T47D (cell line): Measurements from ENCODE around the gene BCL2L2.

Experiments used
- DNase-seq, 2 experiments: peaks; one replicate each; pipeline versions ENCODE4 v3.0.0 to v3.0.0-alpha.2; 2011 to 2012; ENCODE audit warnings: low read depth in 1 of 2, low spot score in 1 of 2
- JUND ChIP-seq: IDR thresholded peaks from 2 replicates; pipeline ENCODE4 v1.6.1; 2012; ENCODE audit warnings: low read depth
- in situ Hi-C: cut with HindIII; loops from 2 replicates; pipeline ENCODE4 v1.10.0; 2016; ENCODE audit warnings: low sequenced_read_pairs, low pct_unique_long_range_greater_than_20kb

BCL2L2 gene

DNA sequence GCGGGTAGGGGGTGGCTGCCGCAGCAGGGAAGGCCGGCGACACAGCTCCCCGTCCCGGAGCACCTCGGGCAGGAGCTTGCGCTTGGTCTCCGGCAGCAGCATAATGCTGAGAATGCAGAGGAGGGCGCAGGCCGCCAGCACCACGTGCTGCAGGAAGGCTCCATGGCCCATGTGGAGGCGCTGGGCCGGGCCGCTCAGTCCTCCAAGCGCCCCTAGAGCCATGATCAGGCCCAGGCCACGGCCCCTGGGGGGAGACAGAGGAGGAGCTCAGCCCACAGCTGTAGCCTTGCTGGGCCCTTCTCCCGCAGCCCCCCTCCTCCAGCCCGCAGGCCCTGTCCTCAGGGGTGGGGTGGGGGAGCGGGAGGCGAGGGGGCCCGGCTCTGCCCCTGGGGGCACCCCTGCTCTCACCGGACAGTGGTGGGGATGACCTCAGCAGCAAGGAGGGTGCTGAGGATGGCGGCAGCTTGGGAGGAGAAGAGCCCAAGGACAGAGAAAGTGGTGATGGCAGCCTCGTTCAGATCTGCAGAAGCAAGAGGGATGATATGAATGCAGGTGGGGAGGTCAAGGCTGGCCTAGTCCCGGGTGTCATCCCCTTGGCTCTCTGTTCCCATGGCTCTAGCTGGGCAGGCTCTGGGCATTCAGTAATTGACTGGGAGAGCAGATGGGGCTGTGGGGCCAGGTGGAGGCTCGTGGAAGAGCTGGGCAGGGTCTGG is 40.2 kb downstream of the BCL2L2 start:
- no peak for TF ChIP-seq JUND
- DNase-seq, result no peak
- in situ Hi-C loops, result no loop called here

DNA sequence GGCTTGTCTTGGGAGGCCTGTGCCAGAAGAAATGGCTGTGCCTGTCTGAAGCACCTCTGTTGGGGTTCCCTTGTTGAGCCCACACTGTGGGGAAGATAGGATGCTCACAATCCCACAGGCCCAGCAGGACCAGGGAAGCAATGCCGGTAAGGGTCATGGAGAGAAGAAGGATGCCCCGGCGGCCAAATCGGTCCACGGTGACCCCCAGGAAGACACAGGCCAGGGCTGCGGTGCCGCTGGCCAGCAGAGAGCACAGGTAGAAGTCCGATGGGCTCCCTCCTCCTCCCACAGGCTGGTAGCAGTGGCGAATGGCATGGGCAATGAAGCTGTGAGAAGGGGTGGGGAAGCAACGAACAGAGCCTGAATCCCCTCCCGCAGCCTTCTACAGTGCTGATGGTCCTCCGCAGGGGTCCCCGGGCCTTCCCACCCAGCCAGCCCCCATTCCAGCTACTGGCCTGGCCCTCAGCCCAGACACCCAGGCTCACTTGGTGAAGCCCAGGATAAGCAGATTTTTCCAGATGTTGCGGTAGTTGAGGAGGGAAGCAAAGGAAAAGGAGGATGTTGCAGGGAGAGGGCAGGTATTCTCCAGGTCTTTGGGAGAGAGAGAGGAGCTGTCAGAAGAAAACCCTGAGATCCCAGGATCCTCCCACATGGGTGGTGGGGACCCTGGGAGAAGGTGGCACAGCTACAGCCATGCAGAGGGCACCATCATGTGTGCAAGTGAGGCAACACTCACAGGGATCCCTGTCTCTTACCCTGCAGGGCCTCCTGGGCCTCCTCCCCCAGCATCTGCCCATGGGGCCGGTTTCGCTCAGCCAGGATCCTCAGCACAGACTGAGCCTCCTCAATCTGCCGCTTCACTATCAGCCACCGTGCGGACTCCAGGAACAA is 41.0 kb downstream of the BCL2L2 start:
- TF ChIP-seq JUND, result no peak
- no peak for DNase-seq
- in situ Hi-C loops, result no loop called here

DNA sequence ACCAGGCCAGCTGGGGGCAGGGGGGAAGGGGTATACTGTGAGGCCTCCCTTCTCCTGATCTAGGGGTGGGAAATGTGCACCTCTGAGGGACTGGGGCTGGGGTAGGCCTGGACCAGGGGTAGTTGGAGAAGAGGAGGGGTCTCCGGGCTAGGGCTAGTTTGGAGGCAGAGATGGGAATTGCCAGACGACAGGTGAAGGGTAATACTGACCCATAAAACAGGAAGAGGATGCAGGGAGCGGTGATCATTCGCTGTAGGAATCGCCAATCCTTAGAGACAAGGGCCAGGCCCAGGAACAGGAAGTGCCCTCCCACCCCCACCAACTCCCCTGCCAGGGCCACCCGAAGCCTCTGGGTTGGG is 41.6 kb downstream of the BCL2L2 start:
- TF ChIP-seq JUND, result no peak
- DNase-seq, result no peak
- in situ Hi-C loops, result no loop called here

DNA sequence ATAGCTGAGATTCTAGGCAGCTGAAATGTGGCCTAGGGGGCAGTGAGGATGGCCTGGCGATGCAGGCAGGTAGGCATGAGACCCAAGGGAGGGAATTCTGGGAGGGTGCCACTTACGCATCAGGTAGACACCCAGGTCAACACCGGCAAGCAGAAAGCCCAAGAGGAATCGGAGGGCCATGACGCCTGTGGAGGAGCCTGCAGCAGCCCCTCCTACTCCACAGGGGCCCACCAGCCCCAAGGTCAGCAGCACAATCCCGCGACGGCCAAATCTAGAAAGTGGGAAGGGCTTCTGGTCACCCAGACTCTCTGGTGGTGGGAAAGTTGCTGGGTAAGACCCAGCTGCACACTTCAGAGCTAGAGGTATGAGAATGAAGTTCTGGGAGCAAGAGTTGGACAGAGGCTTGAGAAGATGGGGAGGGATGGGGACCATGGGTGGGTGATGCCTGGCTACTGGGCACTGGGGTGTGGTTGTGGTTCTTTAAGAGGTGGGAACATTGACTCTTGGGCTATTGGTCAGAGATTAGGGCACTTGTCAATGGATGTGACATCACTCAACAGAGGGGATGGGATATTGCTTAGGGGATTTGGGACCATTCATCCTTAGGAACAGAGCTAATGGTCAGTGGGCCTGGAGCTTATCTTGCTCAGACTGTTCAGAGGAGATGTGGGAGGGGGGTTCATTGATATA is 42.7 kb downstream of the BCL2L2 start:
- no peak for DNase-seq
- in situ Hi-C loops, result no loop called here
- no peak for TF ChIP-seq JUND

DNA sequence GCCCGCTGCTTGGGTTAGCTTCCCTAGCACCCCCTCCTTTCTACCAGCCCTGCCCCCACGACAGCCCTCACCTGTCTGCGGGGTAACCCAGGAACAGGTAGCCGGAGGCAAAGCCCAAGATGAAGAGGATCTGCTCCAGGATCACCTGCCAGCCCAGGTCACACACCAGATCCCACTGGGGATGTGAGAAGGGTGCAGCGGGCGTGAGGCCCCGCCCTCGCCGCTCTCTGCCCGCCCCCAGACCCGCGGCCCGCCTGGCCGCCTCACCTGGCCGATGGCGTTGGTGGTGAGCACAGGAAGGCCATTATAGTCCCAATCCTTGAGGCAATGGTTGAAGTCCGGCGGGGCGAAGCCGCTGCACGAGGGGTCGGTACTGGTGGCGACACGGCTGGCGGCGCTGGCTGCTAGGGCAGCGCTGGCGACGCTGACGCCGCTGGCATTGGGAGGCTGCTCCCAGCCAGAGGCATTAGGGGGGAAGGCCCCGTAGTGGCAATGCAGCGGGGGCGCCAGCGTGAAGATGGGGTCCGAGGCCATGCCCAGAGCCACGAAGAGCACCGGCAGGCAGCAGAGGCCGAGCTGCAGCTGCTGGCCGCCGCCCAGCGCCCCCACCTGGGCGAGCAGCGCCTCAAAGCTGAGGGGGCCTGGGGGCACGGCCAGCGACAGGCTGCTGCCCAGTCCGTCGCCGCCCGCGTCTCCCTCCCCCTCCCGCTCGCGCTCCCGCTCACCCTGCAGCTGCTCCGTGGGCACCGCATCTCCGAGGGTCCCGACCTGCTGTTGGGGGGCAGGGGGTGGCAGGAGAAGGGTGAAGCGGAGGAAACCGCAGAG is 45.3 kb downstream of the BCL2L2 start:
- TF ChIP-seq JUND, result no peak
- no peak for DNase-seq
- in situ Hi-C loops, result no loop called here

DNA sequence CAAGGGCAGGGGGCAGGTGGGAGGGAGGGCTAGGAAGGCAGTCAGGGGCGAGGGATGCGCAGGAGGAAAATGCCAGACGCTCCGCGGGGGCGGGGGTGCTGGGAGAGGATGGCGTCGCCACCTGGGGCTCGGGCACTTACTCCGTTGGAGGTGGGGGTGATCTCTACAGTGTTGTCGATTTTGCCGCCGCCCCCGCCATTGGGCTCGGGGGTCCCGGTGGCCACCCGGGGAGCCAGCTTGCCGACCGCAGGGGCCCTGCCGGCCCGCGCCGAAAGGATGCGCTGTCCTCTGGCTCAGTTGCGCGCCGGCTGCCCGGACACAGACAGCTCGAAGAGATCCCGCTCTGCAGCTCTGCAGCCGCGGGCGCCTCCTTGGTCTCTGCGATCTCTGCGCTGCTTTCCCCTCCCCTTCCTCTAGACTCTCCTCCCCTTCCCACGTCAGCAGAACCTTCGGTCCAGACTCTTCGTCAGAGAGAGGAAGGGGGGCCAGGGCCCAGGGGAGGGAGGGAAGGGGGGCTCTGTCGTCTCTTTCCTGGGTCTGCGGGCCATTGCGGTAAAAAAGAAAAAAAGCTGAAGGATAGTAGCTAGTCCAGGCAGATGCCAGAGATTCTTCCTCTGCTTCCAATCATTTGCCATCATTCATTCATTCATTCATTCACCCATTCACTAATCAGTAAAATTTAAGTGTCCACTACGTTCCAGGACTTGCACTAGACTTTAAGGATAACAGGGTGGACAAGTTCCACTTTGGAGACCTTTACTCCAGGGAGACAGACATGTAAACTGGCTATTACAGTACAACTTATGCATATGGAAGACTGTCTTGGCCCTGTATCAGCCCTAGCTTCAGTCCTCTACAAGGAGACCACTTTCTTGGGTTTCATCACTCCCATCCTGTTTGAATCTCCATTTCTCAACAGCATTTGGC is 46.1 kb downstream of the BCL2L2 start, which contains the start of gene SLC22A17:
TSS of gene SLC22A17 (minus strand) at position 382 of the 927 bp plus-strand sequence.
- in situ Hi-C loops, result no loop called here
- TF ChIP-seq JUND, result no peak
- peak; percentile 78 to 84 for DNase-seq

DNA sequence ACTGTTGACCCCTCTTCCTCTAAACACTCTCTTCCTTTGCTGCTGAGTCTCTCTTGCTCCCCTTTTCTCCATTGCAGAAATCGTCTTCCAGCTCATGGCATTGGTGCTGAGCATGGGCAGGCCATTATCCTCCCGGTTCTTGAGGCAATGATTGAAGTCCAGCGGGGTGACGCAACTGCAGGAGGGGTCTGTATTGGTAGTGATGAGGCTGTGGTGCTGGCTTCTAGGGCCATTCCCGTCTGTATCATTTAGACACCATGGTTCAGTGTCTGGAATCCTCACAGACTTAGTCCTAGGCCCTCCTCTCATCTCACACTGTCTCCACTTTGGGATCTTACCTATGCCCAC is 46.8 kb downstream of the BCL2L2 start:
- TF ChIP-seq JUND, result no peak
- in situ Hi-C loops, result no loop called here
- no peak for DNase-seq

DNA sequence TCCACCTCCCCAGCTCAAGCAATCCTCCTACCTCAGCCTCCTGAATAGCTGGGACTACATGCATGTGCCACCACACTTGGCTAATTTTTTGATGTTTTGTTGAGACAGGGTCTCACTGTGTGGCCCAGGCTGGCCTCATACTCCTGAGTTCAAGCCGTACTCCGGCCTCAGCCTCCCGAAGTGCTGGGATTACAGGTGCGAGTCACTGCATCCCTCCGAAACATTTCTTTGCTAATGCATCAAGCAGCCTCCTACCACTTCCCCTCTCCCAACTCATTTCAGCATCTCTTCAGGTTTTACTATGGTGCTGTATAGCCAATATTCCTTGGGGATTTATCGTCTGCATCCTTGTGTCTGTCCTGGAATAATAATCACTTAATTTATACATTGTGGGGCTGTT is 48.4 kb downstream of the BCL2L2 start:
- no peak for DNase-seq
- no peak for TF ChIP-seq JUND
- in situ Hi-C loops, result no loop called here

DNA sequence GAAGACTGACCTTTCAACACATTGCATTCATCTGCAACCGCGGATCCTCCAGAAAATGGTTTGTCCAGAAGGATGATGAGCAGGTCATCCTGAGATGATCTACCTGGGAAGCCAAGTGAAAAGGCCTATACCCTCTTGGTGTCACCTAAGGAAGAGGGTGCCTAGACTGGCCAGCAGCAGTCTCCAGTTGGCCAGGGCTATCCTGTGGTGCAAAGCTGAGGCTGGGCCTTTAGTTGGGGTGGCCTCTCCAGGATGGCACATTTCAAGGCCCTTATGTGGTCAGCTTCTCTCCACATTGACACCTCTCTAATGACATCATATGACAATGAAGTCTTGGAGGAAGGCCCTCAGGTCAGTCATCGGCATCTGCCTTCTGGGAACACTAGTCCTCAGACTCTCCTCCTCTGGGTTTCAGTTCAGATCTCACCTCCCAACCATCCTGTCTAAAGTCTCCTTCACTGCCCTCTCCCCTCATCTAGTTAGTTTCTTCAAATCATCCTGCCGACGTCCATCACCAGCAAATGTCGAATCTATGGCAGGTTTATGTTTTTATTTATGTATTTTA is 49.3 kb downstream of the BCL2L2 start:
- TF ChIP-seq JUND, result no peak
- in situ Hi-C loops, result no loop called here
- DNase-seq, result no peak

DNA sequence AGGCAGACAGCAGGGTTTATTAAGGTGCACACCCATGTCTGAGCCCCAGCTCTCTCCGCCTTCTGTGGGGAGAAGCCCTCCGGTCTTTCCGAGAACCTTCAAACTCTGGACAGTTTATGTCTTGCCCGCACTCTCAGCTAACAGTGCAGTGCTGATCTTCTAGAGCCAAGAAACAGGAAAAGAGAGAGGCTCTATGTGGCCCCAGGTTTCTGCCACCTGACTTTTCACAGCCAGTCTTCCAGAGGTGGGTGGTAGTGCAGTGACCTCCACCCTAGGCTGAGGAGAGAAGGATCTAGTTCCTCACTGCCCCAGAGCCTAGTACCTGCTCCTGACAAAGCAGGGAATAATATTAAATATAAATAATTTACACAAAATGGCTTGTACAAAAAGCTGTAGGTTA is 50.0 kb downstream of the BCL2L2 start:
- no peak for TF ChIP-seq JUND
- in situ Hi-C loops, result no loop called here

DNA sequence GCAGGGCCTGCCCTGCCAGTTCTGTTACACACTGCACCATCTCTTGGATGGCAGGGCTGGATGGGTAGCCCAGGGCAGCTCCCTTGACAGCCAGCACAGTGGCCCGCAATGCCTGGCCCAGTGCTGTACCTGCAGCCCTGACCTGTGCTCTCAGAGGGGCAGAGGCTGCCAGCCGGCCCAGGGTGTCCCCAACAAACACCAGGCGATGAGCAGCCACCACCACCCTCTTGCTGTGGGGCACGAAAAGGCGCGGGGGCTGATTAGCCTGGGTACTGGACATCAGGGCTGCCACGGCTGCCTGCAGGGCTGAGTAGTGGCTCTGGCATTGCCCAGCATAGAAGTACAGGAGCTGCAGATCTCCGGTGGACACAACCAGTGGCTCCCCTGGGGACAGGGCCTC is 50.6 kb downstream of the BCL2L2 start:
- TF ChIP-seq JUND, result no peak
- in situ Hi-C loops, result no loop called here
- no peak for DNase-seq

More for the DNA sequence above, 50.0 kb downstream of the BCL2L2 start:
- no peak for DNase-seq

DNA sequence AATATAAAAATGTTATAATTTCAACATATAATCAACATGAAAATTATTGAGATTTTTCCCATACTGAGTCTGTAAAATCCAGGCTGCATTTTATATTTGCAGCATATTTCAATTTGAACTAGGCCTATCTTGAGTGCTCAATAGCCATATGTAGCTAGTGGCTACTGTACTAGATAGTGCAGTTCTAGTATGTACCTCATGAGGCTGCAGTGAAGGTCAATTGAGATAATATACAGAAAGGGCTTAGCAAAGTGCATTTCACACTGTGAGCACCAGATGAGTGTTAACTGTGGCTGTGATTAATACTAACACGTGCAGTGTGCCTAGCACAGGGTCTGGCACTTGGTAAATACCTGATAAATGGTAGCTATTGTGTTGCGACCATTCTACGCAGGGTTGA is 51.4 kb downstream of the BCL2L2 start:
- in situ Hi-C loops, result no loop called here
- no peak for DNase-seq
- no peak for TF ChIP-seq JUND
